Uterus (tissue), 2 donors: ENCODE results near the gene MRPL19.

Experiments used
- CTCF ChIP-seq, 4 experiments: fragments of 200-600 bp in 2 of 4; fragments of 450-650 bp in 2 of 4; sonication (generic) in 2 of 4; IDR thresholded peaks; one replicate each; pipeline ENCODE4 v1.5.1; 2016 to 2019; ENCODE audit warnings: antibody characterized with exemption in 4 of 4, mild to moderate bottlenecking in 2 of 4, moderate library complexity in 1 of 4
- POLR2A ChIP-seq, 2 donors: fragments of 450-650 bp; IDR thresholded peaks; one replicate each; pipeline ENCODE4 v1.6.1; 2016; ENCODE audit warnings: antibody characterized with exemption in 2 of 2, mild to moderate bottlenecking in 1 of 2, moderate library complexity in 1 of 2

GRCh38 chr2:75646090-75646582, 447 bp upstream of the MRPL19 start:
- TF ChIP-seq CTCF (IDR thresholded peaks at IDR 0.05), result no peak
- TF ChIP-seq POLR2A (IDR thresholded peaks at IDR 0.05), result no peak
